HG02798 (cell line): ENCODE data around the gene BCO1.
"Not testable (repeated sequence)": the region's sequence is repeated elsewhere in the genome, so short reads cannot be mapped to it uniquely, and the experiment has no call there.

Source experiments
- ATAC-seq: cut with Tn5 transposase; IDR thresholded peaks from one replicate; pipeline ENCODE4 v1.9.1; 2021; ENCODE audit warnings: mild to moderate bottlenecking; ENCODE audit not compliant: unreplicated experiment, poor library complexity

Gene BCO1

GRCh38 chr16:81238296-81239011, at the start of gene BCO1:
BCO1 (plus strand) TSS chr16:81238689; CDS start chr16:81238909, 220 bp downstream.
- ATAC-seq, result no peak

GRCh38 chr16:81189100-81189664, 49.3 kb upstream of the BCO1 start:
- ATAC-seq, result no peak

GRCh38 chr16:81190667-81191066, 47.8 kb upstream of the BCO1 start:
- no peak for ATAC-seq

- ATAC-seq, result no peak
These were observed 42.5 kb upstream of the BCO1 start for GRCh38 chr16:81195885-81196534.

GRCh38 chr16:81198635-81199034, 39.9 kb upstream of the BCO1 start:
- no peak for ATAC-seq

GRCh38 chr16:81201267-81201666, 37.2 kb upstream of the BCO1 start:
- ATAC-seq, result no peak

GRCh38 chr16:81204798-81205680, 33.5 kb upstream of the BCO1 start:
- ATAC-seq, result no peak

GRCh38 chr16:81207076-81207475, 31.4 kb upstream of the BCO1 start:
- ATAC-seq, result no peak

GRCh38 chr16:81210807-81211206, 27.7 kb upstream of the BCO1 start:
- no peak for ATAC-seq

GRCh38 chr16:81212830-81213465, 25.5 kb upstream of the BCO1 start:
- ATAC-seq, result no peak

GRCh38 chr16:81214745-81215166, 23.7 kb upstream of the BCO1 start:
- no peak for ATAC-seq

GRCh38 chr16:81216114-81216513, 22.4 kb upstream of the BCO1 start:
- ATAC-seq, result no peak

- no peak for ATAC-seq
These were observed 21.8 kb upstream of the BCO1 start for GRCh38 chr16:81216706-81217105.

GRCh38 chr16:81219151-81219550, 19.3 kb upstream of the BCO1 start:
- ATAC-seq, result no peak

GRCh38 chr16:81220349-81220748, 18.1 kb upstream of the BCO1 start:
- ATAC-seq, result no peak

GRCh38 chr16:81221731-81222130, 16.8 kb upstream of the BCO1 start:
- ATAC-seq, result no peak

- no peak for ATAC-seq
These were observed 13.7 kb upstream of the BCO1 start for GRCh38 chr16:81224824-81225223.

- ATAC-seq, result not testable (repeated sequence)
These were observed 12.8 kb upstream of the BCO1 start for GRCh38 chr16:81225697-81226096.

- no peak for ATAC-seq
These were observed 10.7 kb upstream of the BCO1 start for GRCh38 chr16:81227785-81228184.

- ATAC-seq, result no peak
These were observed 8.7 kb upstream of the BCO1 start for GRCh38 chr16:81229811-81230210.
